ENCODE data around the gene ANKS1B.

ANKS1B gene

GRCh38 chr12:99573980-99574379 is 410.8 kb downstream of the ANKS1B start:
- DNase-seq (ENCODE audit: low spot score): no peak

GRCh38 chr12:99567072-99567471 is 417.7 kb downstream of the ANKS1B start:
- DNase-seq (ENCODE audit: low spot score): no peak

DNA sequence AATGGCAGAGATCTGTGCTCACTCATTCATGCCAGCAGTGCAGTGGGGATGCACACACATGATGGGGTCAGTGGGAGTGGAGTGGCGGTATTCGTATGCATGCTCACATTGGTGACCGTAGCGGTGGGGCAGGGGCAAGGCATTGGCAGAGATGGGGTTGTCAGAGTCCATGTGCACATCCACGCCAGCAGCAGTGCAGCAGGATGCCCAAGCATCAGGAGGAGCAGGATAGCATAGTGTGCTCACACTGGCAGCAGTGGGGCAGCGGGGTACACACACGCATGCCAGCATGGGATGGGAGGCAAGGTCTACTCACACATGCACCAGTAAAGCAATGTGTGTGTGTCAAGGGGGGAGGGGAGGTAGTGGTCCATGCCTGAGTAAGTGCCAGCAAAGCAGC is 426.6 kb downstream of the ANKS1B start:
- DNase-seq (ENCODE audit: low spot score): no peak

GRCh38 chr12:99553461-99553860 is 431.3 kb downstream of the ANKS1B start:
- no peak for DNase-seq (ENCODE audit: low spot score)

GRCh38 chr12:99552022-99552421 is 432.7 kb downstream of the ANKS1B start:
- no peak for DNase-seq (ENCODE audit: low spot score)

DNA sequence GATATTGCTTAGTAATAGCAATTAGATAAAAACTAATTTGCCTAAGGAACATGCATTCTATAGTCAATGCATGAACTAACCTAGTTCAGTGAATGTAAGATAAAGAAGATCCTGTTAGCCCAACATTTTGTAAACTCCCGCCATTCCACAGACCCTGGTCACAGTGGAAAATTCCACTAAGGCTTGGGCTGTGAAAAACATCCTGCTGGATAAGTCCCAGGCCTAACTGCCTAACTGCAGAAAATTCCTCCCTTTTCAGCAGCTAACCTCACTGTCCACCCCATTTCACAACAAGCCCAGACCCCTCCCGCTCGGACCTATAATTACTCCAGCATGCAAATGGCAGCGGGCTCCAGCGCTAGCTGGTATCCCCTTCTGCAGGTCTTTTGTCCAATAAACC is 435.1 kb downstream of the ANKS1B start:
- no peak for DNase-seq (ENCODE audit: low spot score)

DNA sequence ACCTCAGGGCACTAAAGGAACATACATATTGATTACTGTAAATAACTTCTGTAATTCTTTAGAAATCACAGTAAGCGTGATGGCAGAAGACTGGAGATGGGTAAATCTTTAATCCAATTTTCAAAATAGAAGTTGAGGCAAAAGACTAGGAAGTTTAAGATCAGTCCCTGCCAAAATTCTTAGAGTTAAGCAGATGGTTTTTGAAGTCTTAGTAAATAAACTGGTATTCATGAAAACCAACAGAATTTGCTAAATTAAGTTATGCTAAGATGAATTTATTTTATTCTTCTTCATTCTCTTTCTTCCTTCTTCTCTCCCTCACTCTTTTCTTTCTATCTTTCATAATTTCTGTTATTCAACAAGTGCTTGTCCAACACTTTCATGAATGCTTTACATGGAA is 435.5 kb downstream of the ANKS1B start:
- no peak for DNase-seq (ENCODE audit: low spot score)

DNA sequence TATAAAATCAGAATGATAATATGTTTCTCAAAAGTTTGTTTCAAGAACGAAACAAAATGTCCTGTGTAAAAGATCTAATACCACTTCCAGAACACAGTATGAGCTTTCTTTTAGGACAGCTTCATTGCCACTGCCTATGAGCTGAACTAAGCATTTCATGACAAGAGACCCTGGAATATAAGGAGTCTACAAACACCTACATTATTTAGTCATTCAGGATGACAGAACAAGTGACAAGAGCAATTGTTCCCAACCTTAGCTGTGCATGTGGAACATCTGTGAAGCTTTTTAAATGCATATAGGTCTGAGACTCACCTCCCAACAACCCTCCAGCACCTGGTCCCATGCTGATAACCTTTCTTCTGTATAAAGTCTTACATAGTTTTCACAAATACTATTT is 440.3 kb downstream of the ANKS1B start:
- DNase-seq (ENCODE audit: low spot score): no peak

DNA sequence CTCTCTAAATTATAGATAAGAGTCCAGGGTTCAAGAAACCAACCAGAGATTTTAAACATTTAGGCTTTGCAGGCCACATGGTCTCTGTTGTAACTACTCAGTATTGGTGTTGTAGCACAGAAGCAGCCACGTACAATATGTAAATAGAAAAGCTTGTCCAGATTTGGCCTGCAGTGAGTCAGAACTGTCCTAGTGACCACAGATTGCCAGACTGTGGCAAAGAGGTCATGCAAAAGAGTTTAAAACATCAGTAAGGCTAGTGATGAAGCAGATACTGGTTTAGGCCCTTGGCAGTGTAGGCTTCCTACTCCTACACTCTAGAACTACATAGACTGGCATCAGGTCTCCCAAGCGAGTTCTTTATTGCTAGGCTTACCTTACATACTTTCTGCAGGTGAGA is 454.8 kb downstream of the ANKS1B start:
- no peak for DNase-seq (ENCODE audit: low spot score)

- no peak for DNase-seq (ENCODE audit: low spot score)
These were observed 456.3 kb downstream of the ANKS1B start for GRCh38 chr12:99528478-99528877.

DNA sequence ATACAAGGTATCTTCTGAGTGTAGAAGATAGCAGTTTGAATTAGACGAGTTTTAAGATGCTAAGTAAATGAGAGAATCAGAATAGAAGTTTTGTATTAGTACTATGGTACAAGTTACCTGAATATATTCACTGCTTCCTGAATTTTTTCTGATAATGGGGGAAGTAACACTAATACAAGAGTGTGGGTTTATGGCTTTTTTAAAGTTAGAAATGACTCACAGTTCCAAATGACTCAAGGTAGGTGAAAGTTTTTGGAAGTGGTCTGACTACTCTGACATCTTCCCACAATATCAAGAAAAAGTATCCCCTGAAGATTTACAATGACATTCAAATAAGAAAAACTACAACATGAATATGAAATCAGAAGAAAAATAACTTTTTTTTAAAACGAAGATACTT is 460.9 kb downstream of the ANKS1B start:
- no peak for DNase-seq (ENCODE audit: low spot score)

DNA sequence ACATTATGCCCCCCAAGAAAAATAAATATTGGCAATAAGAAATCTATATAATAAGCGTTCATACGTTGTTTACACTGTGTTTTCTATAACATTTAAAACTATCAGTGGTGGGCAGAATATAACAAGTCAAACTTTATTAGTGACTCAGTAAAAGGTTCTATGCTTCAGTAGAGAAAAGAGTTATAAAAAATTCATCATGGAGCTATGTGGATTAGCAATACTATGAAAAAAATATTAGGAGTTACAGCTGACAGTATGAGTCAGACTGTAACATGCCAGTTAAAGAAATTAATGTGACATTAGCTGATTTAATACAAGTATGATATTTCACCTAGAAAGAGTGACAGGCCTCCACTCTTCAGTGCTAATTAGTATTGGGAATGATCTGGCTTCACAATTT is 462.3 kb downstream of the ANKS1B start:
- DNase-seq (ENCODE audit: low spot score): no peak

DNA sequence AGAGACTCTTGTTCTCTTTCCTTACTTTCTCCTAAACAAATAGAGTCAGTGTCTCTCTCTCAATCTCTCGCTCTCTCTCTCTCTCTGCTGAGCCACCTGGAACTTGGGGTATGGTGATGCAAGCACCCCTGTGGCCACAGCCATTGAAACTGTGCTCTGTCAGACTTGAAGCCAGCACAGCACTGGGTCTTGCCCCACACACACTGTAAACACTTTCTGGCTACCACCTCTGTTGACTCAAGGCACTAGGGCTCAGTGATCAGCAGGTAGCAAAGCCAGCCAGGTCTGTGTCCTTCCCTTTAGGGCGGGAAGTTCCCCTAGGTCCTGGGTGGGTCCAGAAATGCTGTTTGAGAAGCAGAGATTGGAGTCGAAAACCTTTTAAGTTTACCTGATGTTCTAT is 463.1 kb downstream of the ANKS1B start:
- no peak for DNase-seq (ENCODE audit: low spot score)

DNA sequence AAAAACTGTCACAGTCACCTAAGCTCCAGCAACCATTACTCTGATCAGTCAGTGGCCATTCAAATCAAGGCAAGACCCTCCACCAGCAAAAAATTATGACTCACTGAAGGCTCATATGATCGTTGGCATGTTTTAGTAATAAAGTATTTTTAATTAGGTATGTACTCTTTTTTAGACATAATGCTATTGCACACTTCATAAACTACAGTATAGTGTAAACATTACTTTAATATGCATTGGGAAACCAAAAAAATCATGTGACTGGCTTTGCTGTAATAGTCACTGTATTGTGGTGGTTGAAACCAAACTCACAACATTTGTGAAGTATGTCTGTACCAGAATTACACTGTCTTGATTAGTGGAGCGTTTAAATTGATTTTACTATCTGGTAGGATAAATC is 471.7 kb downstream of the ANKS1B start:
- no peak for DNase-seq (ENCODE audit: low spot score)

GRCh38 chr12:99505805-99506204 is 478.9 kb downstream of the ANKS1B start:
- no peak for DNase-seq (ENCODE audit: low spot score)

- DNase-seq (ENCODE audit: low spot score): no peak
These were observed 486.0 kb downstream of the ANKS1B start for GRCh38 chr12:99498756-99499155.

- no peak for DNase-seq (ENCODE audit: low spot score)
These were observed 488.9 kb downstream of the ANKS1B start for GRCh38 chr12:99495799-99496198.

DNA sequence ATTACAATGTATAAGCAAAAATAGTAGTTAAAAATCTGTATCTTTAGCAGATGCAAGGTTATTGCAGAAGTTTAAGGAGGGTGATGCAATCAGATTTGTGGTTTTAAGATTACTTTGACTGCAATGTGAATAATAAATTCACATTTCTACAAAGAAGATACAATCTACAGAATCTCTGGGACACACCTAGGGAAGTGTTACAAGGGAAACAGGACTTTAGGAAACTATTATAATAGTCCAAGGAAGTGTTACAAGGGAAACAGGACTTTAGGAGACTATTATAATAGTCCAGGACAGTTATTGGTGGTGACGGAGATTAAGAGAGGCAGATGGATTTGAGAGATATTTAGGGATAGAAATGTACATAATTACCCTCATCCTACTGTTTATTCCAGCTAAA is 491.5 kb downstream of the ANKS1B start:
- DNase-seq (ENCODE audit: low spot score): no peak

- no peak for DNase-seq (ENCODE audit: low spot score)
These were observed 498.5 kb downstream of the ANKS1B start for GRCh38 chr12:99486277-99486676.

DNA sequence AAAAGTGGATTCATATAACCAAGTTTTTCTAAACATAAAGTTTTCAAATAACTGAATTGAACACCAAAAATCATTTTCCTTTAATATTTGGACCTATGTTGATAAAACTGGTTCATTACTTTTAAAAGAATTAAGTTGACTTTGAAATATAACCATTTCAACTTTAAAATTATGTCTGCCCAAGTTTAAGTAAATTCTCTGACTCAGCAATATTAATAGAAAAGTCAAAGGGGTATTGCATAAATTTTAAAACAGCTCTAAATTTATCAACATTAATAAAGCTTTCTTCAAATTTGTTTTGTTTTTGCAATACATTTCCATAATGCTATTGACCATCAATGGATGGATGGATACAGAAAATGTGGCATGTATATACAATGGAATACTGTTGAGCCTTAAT is 505.6 kb downstream of the ANKS1B start:
- DNase-seq (ENCODE audit: low spot score): no peak

- no peak for DNase-seq (ENCODE audit: low spot score)
These were observed 507.8 kb downstream of the ANKS1B start for GRCh38 chr12:99476956-99477355.

DNA sequence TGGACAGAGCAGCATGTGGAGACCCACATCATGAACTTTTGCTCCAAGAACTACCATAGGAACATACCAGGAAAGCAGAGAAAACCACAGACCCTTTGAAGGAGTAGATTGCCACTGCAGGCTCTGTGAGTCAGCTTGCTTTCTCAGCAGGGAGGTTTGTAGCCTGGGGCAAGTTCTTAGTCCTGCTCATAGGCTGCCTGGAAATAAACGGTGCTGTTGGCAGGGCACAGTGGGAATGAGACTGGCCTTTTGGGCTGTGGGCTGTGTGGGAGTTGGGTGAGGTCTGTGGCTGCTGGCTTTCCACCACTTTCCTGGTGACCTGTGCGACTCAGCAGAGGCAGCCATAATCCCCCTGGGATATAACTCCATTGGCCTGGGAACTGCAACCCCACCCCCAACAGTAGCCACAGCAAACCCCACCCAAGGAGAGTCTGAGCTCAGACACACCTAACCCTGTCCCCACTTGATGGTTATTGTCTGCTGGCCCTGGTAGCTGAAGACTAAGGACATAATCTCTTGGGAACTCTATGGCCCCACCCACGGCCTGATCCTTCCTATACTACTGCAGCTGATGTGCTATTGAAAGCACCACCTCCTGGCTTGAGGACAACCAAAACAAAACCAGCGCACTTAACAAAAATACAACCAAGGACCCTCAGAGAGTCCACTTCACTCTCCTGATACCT is 529.2 kb downstream of the ANKS1B start:
- no peak for DNase-seq (ENCODE audit: low spot score)

GRCh38 chr12:99454539-99455172 is 530.1 kb downstream of the ANKS1B start:
- no peak for DNase-seq (ENCODE audit: low spot score)

Data from CD4-positive, alpha-beta T cell treated with Interleukin-15 for 4 hours (primary cell).